T-cell (primary cell): ENCODE measurements around the gene PTK6. TPM values are rescaled to one million over a fixed set of nuclear protein-coding genes. Genes with fewer than 3 reads are reported as not detected.

Experiments
- ATAC-seq, 4 experiments: fragments of 200-7000 bp in 3 of 4; fragments of 150-1000 bp in 1 of 4; cut with Tn5 transposase; replicated peaks in 1 of 4; 1 replicate in 3 of 4; 2 replicates in 1 of 4; pipeline ENCODE4 v1.10.0; 2021; ENCODE audit warnings: moderate library complexity in 3 of 4, mild to moderate bottlenecking in 2 of 4, moderate number of reproducible peaks in 1 of 4
- CTCF ChIA-PET, 2 donors: fragments of 300-600 bp; sonication (Branson Sonifier 250); formaldehyde crosslinking; loops; one replicate each; lab custom pipeline; 2022; ENCODE audit warnings: antibody characterized with exemption in 2 of 2; lab: Charles Lee
- POLR2A ChIA-PET, 2 donors: fragments of 300-600 bp; sonication (Branson Sonifier 250); formaldehyde crosslinking; loops; one replicate each; lab custom pipeline; 2022; ENCODE audit warnings: antibody characterized with exemption in 2 of 2; lab: Charles Lee
- DNase-seq, 35 experiments: peaks; one replicate each; pipeline versions ENCODE4 v3.0.0 to v3.0.0-alpha.2; 2013 to 2023
- H3K27ac ChIP-seq: one replicate; pipeline ENCODE4 v1.5.1; 2013; ENCODE audit warnings: low read length
- H3K27me3 ChIP-seq, 2 experiments: replicated peaks in 1 of 2; 1 replicate in 1 of 2; 2 replicates in 1 of 2; pipeline versions ENCODE4 v1.6.1 to v1.7.0; 2013; ENCODE audit warnings: low read length in 1 of 2, mixed read lengths in 1 of 2; ENCODE audit not compliant: control insufficient read depth in 2 of 2, insufficient read depth in 2 of 2; ENCODE audit errors: extremely low read depth in 1 of 2
- H3K36me3 ChIP-seq, 2 donors: 1 replicate in 1 of 2; 2 replicates in 1 of 2; pipeline versions ENCODE4 v1.6.1 to v1.7.0; 2013; ENCODE audit warnings: low read length in 1 of 2; ENCODE audit not compliant: control insufficient read depth in 2 of 2, insufficient read depth in 1 of 2; ENCODE audit errors: extremely low read depth in 1 of 2
- H3K4me1 ChIP-seq, 2 experiments: 1 replicate in 1 of 2; 2 replicates in 1 of 2; pipeline versions ENCODE4 v1.6.1 to v1.7.0; 2013; ENCODE audit warnings: low read length in 2 of 2, mixed read lengths in 1 of 2; ENCODE audit not compliant: insufficient read depth in 2 of 2, control insufficient read depth in 1 of 2; ENCODE audit errors: extremely low read depth in 1 of 2
- H3K4me3 ChIP-seq, 2 donors: 1 replicate in 1 of 2; 2 replicates in 1 of 2; pipeline versions ENCODE4 v1.5.1 to v1.7.0; 2013; ENCODE audit warnings: mild to moderate bottlenecking in 2 of 2, low read length in 1 of 2, moderate library complexity in 1 of 2; ENCODE audit not compliant: control insufficient read depth in 1 of 2; ENCODE audit errors: extremely low read depth in 1 of 2
- H3K9me3 ChIP-seq: 2 replicates; pipeline ENCODE4 v1.7.0; 2013
- H3K27ac Mint-ChIP-seq, 2 donors: one replicate each; pipeline ENCODE4 v1.8.0; 2020 to 2021; ENCODE audit warnings: mild to moderate bottlenecking in 2 of 2, mixed read lengths in 2 of 2
- H3K27me3 Mint-ChIP-seq, 2 donors: one replicate each; pipeline ENCODE4 v1.8.0; 2021 to 2022; ENCODE audit warnings: mixed read lengths in 2 of 2
- H3K36me3 Mint-ChIP-seq: one replicate; pipeline ENCODE4 v1.8.0; 2021; ENCODE audit warnings: mixed read lengths
- H3K4me1 Mint-ChIP-seq, 3 donors: one replicate each; pipeline ENCODE4 v1.8.0; 2020 to 2022; ENCODE audit warnings: mixed read lengths in 3 of 3, mild to moderate bottlenecking in 1 of 3
- H3K4me3 Mint-ChIP-seq, 3 donors: one replicate each; pipeline ENCODE4 v1.8.0; 2020 to 2022; ENCODE audit warnings: mild to moderate bottlenecking in 3 of 3, mixed read lengths in 3 of 3, moderate library complexity in 3 of 3
- H3K9me3 Mint-ChIP-seq, 3 donors: one replicate each; pipeline ENCODE4 v1.8.0; 2020 to 2022; ENCODE audit warnings: mixed read lengths in 3 of 3
- WGBS: methylation state at CpG from one replicate; pipeline ENCODE4 v1.1.5; 2013; ENCODE audit warnings: missing lambda C conversion rate; ENCODE audit not compliant: insufficient coverage; 5-methylcytosine and 5-hydroxymethylcytosine counted together
- total RNA-seq, 35 experiments: library from RNA in 6 of 35; stranded (reverse) in 6 of 35; fragments of 120-200 nt in 1 of 35; gene quantifications; one replicate each; pipeline versions ENCODE4 v1.2.1 to v1.2.4 and lab custom pipeline; 2013 to 2026

PTK6 gene
- total RNA-seq, 5 donors from 2014 or later (not counting 1 experiment from before 2014, with no cell fraction given), result 0.15 to 0.47 (median 0.23) TPM

DNA sequence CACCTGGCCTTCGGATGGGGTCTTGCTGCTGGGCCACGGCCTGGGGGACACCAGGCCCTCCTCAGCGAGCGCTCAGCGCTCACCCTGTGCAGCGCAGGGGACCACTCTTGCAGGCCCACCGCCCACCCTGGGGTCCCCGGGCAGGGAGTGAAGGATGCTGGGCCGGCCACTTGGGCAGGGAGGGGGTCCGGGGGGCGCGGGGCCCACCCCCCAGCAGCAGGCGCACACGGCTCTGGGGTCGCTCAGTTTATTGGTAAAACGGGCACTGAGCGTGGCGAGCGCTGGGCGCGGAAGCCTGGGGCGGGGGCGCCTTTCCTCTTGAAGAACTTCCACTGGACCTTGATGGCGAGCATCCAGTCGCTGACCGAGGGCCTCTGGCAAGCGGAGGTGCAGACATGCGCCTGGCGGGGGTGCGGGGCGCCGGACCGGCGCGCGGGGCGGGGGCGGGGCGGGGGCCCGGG lies 49.4 kb downstream of the PTK6 start:
- no peaks in the 10 kb centered on the region for H3K9me3 Mint-ChIP-seq
- H3K36me3 ChIP-seq, result no peaks in the 10 kb centered on the region
- WGBS, result 20% methylated on average over 35 of the region's 40 CpGs
- H3K27me3 Mint-ChIP-seq, result peaks cover 19 to 45% of the 10 kb centered on the region in 2 donors
- POLR2A ChIA-PET, result no interaction called here
- DNase-seq, result no peak
- no peak overlapping the region for H3K27ac ChIP-seq
- no peak overlapping the region for H3K4me3 ChIP-seq
- CTCF ChIA-PET, result no interaction called here
- no peaks in the 10 kb centered on the region for H3K4me1 ChIP-seq
- no peak for ATAC-seq
- peaks cover 0 to 2% (median 0%) of the 10 kb centered on the region in 3 donors for H3K4me1 Mint-ChIP-seq
- H3K27ac Mint-ChIP-seq, result no peak overlapping the region
- H3K9me3 ChIP-seq, result no peaks in the 10 kb centered on the region
- no peak overlapping the region for H3K4me3 Mint-ChIP-seq
- peaks cover 0 to 80% of the 10 kb centered on the region in 2 experiments for H3K27me3 ChIP-seq
- H3K36me3 Mint-ChIP-seq, result no peaks in the 10 kb centered on the region

DNA sequence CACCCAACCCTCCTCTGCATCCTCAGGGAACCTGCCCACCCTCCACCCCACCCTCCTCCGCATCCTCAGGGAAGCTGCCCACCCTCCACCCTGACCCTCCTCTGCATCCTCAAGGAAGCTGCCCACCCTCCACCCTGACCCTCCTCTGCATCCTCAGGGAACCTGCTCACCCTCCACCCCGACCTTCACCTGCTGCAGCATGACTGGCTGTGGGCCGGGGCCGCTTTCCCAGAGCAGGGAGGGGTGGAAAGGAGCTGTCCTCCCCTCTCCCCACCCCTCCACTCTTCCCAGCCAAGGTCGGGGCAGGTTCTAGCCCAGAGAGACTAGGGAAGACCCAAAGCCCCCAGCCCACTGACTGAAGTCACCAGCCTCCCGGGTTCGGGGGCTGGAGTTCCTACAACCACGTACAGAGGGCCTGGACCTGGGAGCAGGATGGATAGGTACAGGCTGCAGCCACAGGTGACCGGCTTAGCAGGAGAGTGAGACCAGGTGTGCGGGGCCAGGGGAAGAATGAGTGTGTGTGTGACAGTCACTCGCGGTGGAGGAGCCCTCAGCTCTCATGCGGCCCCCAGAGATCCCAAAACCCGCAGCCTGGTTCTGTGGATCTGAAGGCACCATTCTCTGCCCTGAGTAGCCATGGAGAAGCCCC lies 49.9 kb downstream of the PTK6 start:
- DNase-seq (no peak), ATAC-seq (no peak)
- ChIA-PET CTCF (no interaction called here), POLR2A (no interaction called here)
- Mint-ChIP-seq H3K9me3 (no peaks in the 10 kb centered on the region), H3K4me1 (peaks cover 0 to 2% (median 0%) of the 10 kb centered on the region in 3 donors), H3K27ac (no peak overlapping the region), H3K27me3 (peaks cover 19 to 51% of the 10 kb centered on the region in 2 donors), H3K4me3 (no peak overlapping the region), H3K36me3 (no peaks in the 10 kb centered on the region)
- Histone ChIP-seq H3K27me3 (peaks cover 0 to 86% of the 10 kb centered on the region in 2 experiments), H3K9me3 (no peaks in the 10 kb centered on the region), H3K4me3 (no peak overlapping the region), H3K27ac (no peak overlapping the region), H3K36me3 (no peaks in the 10 kb centered on the region), H3K4me1 (no peaks in the 10 kb centered on the region)
- WGBS, result 56% methylated on average over 7 of the region's 14 CpGs

DNA sequence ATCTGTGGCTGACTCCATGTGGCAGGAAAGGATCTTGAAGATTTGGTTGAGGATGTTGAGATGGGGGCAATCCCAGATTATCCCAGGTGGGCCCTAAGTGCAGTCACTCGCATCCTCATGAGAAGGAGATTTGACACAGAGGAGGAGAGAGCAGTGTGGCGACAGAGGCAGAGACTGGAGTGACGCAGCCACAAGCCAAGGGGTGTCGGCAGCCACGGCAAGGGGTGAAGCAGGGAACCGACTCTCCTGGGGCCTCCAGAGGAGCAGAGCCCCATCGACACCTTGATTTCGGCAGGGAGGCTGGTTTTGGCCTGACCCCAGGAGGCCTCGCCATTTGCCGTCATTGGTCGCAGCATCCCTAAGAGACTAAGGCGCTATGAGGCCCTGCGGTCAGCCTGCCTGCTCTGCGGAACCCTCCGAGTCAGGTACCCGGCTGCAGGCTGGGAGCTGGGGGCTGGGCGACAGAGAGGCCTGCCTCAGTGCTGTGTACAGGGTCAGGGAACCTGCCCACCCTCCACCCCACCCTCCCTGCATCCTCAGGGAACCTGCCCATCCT lies 50.8 kb downstream of the PTK6 start:
- Histone ChIP-seq H3K36me3 (no peaks in the 10 kb centered on the region), H3K27me3 (peaks cover 0 to 90% of the 10 kb centered on the region in 2 experiments), H3K9me3 (no peaks in the 10 kb centered on the region), H3K4me1 (no peaks in the 10 kb centered on the region), H3K27ac (no peak overlapping the region), H3K4me3 (no peak overlapping the region)
- POLR2A ChIA-PET, result no interaction called here
- Mint-ChIP-seq H3K36me3 (no peaks in the 10 kb centered on the region), H3K4me1 (peaks cover 0 to 2% (median 0%) of the 10 kb centered on the region in 3 donors), H3K27ac (no peak overlapping the region), H3K4me3 (no peak overlapping the region), H3K9me3 (no peaks in the 10 kb centered on the region), H3K27me3 (peaks cover 17 to 50% of the 10 kb centered on the region in 2 donors)
- no peak for ATAC-seq
- no peak for DNase-seq
- CTCF ChIA-PET, result no interaction called here
- 91% methylated on average over 17 of the region's 17 CpGs for WGBS

DNA sequence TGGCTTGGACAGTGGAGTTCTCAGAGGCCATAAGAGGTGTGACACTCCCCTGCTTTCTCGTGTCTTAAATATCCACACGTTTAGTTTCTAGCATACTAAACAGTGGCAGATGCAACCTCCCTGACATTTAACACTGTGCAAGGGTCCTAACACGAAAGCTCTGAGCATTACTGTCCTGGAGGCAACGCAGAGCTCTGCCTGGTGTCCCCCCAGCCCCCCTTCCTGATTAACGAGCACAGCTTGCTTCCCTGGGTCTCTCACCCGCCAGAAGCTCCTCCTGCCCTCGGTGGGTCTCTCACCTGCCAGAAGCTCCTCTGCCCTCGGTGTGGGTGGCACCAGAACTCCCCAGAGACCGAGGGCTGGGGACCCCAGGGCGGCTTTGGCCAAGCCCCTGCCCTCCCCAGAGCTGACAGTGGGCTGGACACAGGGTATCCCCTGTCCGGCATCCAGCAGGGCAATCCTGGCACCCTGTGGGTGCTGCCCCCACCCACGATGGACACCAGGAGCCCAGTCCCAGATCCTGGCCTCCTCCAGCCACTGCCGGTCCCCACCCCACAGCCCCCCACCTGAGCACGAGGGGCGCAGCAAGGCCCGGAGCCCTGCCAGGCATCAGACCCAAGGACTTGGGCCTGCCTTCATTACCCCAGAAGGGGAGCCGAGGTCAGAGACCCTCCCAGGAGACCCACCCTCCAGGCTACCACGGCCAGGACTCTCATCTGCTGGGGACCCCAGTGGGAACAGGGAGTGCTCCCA lies 52.3 kb downstream of the PTK6 start:
- H3K9me3 ChIP-seq, result no peaks in the 10 kb centered on the region
- ATAC-seq, result no peak
- Mint-ChIP-seq H3K36me3 (no peaks in the 10 kb centered on the region), H3K27me3 (peaks cover 17 to 49% of the 10 kb centered on the region in 2 donors), H3K27ac (no peak overlapping the region), H3K4me3 (no peak overlapping the region), H3K9me3 (no peaks in the 10 kb centered on the region), H3K4me1 (peaks cover 0 to 2% (median 0%) of the 10 kb centered on the region in 3 donors)
- H3K27ac ChIP-seq, result no peak overlapping the region
- ChIA-PET CTCF (no interaction called here), POLR2A (no interaction called here)
- no peaks in the 10 kb centered on the region for H3K36me3 ChIP-seq
- WGBS, result 67% methylated on average over 16 of the region's 18 CpGs
- no peak for DNase-seq
- H3K27me3 ChIP-seq, result peaks cover 0 to 86% of the 10 kb centered on the region in 2 experiments
- H3K4me3 ChIP-seq, result no peak overlapping the region
- H3K4me1 ChIP-seq, result no peaks in the 10 kb centered on the region

DNA sequence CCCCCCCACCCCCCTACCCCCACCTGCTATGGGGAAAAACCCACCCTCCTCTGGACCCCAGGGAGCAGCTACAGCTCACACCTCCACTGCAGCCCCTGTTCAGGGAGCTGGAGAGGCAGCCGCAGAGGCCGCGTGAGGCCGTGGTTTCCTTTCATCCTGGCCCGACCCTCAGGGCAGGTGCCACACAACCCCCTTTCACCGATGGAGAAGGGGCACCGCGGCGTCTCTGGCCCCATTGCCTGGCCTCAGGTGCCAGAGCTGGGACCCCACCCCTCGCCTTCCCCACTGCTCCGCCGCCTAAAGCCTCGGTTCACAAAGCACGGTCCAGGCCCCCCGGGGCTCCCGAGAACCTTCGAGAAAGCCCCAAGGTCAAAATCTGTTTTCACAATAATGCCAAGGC lies 52.9 kb downstream of the PTK6 start:
- no peaks in the 10 kb centered on the region for H3K4me1 ChIP-seq
- no peaks in the 10 kb centered on the region for H3K36me3 ChIP-seq
- Mint-ChIP-seq H3K9me3 (no peaks in the 10 kb centered on the region), H3K4me3 (no peak overlapping the region), H3K27me3 (peaks cover 21 to 47% of the 10 kb centered on the region in 2 donors), H3K27ac (no peak overlapping the region), H3K36me3 (no peaks in the 10 kb centered on the region), H3K4me1 (peaks cover 0 to 2% (median 0%) of the 10 kb centered on the region in 3 donors)
- WGBS, result 41% methylated on average over 17 of the region's 17 CpGs
- ChIA-PET CTCF (no interaction called here), POLR2A (no interaction called here)
- DNase-seq (no peak), ATAC-seq (no peak)
- H3K9me3 ChIP-seq, result no peaks in the 10 kb centered on the region
- H3K27me3 ChIP-seq, result peaks cover 0 to 86% of the 10 kb centered on the region in 2 experiments
- no peak overlapping the region for H3K4me3 ChIP-seq
- H3K27ac ChIP-seq, result no peak overlapping the region

DNA sequence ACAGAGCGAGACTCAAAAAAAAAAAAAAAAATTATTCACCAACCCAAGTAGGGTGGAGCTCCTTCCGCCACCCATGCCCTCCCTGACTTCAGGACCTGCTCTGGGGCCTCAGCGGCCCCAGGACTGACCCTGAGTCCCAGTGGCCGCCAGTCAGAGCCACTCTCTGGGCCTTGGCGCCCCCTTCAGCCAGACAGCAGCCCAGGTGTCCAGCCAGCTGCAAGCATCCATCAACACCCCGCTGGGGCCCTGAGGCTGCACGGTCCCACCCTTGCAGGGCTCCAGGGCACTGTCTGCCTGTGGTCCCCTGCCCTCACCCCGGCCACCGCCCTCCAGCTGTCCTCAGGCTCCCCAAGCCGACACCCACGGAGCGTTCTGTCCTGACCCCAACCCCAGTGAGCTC lies 53.3 kb downstream of the PTK6 start:
- WGBS, result 85% methylated on average over 10 of the region's 12 CpGs
- Histone ChIP-seq H3K9me3 (no peaks in the 10 kb centered on the region), H3K27me3 (peaks cover 0 to 86% of the 10 kb centered on the region in 2 experiments), H3K4me1 (no peaks in the 10 kb centered on the region), H3K27ac (no peak overlapping the region), H3K4me3 (no peak overlapping the region), H3K36me3 (no peaks in the 10 kb centered on the region)
- ChIA-PET CTCF (no interaction called here), POLR2A (no interaction called here)
- ATAC-seq, result no peak
- DNase-seq, result no peak
- no peaks in the 10 kb centered on the region for H3K36me3 Mint-ChIP-seq
- peaks cover 21 to 48% of the 10 kb centered on the region in 2 donors for H3K27me3 Mint-ChIP-seq
- H3K4me1 Mint-ChIP-seq, result peaks cover 0 to 2% (median 0%) of the 10 kb centered on the region in 3 donors
- H3K4me3 Mint-ChIP-seq, result no peak overlapping the region
- H3K9me3 Mint-ChIP-seq, result no peaks in the 10 kb centered on the region
- H3K27ac Mint-ChIP-seq, result no peak overlapping the region
